Endothelial cell (in vitro differentiated cells): ENCODE results near the gene RFNG. TPM values are rescaled to one million over a fixed set of nuclear protein-coding genes. Genes with fewer than 3 reads are reported as not detected.

ENCODE experiments used
- DNase-seq: peaks from one replicate; pipeline ENCODE4 v3.0.0; 2021; ENCODE audit warnings: low spot score
- H3K27ac Mint-ChIP-seq: one replicate; pipeline ENCODE4 v1.8.0; 2021; ENCODE audit warnings: mixed read lengths, inconsistent platforms; ENCODE audit not compliant: unreplicated experiment
- H3K27me3 Mint-ChIP-seq: one replicate; pipeline ENCODE4 v1.8.0; 2021; ENCODE audit warnings: mild to moderate bottlenecking, moderate library complexity, mixed read lengths, inconsistent platforms; ENCODE audit not compliant: unreplicated experiment
- H3K36me3 Mint-ChIP-seq: one replicate; pipeline ENCODE4 v1.8.0; 2021; ENCODE audit warnings: mild to moderate bottlenecking, low read depth, mixed read lengths, inconsistent platforms; ENCODE audit not compliant: unreplicated experiment
- H3K4me1 Mint-ChIP-seq: one replicate; pipeline ENCODE4 v1.8.0; 2021; ENCODE audit warnings: mild to moderate bottlenecking, mixed read lengths, inconsistent platforms; ENCODE audit not compliant: unreplicated experiment
- H3K4me3 Mint-ChIP-seq: one replicate; pipeline ENCODE4 v1.8.0; 2021; ENCODE audit warnings: mild to moderate bottlenecking, mixed read lengths, inconsistent platforms; ENCODE audit not compliant: unreplicated experiment
- H3K9me3 Mint-ChIP-seq: one replicate; pipeline ENCODE4 v1.8.0; 2021; ENCODE audit warnings: mixed read lengths, inconsistent platforms; ENCODE audit not compliant: unreplicated experiment
- CTCF ChIP-seq: fragments of 200-600 bp; sonication (generic); IDR thresholded peaks from one replicate; pipeline ENCODE4 v1.5.0; 2021; ENCODE audit warnings: antibody characterized with exemption; ENCODE audit not compliant: unreplicated experiment
- total RNA-seq: library from RNA; stranded (reverse); fragmentation: NEBNext Ultra II Directional; extraction: Animal tissue kit (Norgen Biotek cat#: 25700); gene quantifications from one replicate; pipeline ENCODE4 v1.2.1, GENCODE V29; 2021; ENCODE audit not compliant: unreplicated experiment

Gene RFNG
- total RNA-seq, 1 donor from 2014 or later, result 19.7 TPM

GRCh38 chr17:82062076-82062983, 10.7 kb upstream of the RFNG start:
- Mint-ChIP-seq H3K27me3 (peaks cover 13% of the 10 kb centered on the region), H3K4me1 (peaks cover 3% of the 10 kb centered on the region), H3K36me3 (no peaks in the 10 kb centered on the region), H3K4me3 (no peak overlapping the region), H3K27ac (no peak overlapping the region), H3K9me3 (no peaks in the 10 kb centered on the region)
- no peak for DNase-seq
- TF ChIP-seq CTCF, result no peak

- no peak for DNase-seq
- H3K9me3 Mint-ChIP-seq, result no peaks in the 10 kb centered on the region
- no peak overlapping the region for H3K4me3 Mint-ChIP-seq
- no peak for TF ChIP-seq CTCF
- H3K27ac Mint-ChIP-seq, result no peak overlapping the region
- H3K27me3 Mint-ChIP-seq, result peaks cover 4% of the 10 kb centered on the region
- H3K36me3 Mint-ChIP-seq, result no peaks in the 10 kb centered on the region
- H3K4me1 Mint-ChIP-seq, result peaks cover 2% of the 10 kb centered on the region
Measured at GRCh38 chr17:82061047-82061925, 9.7 kb upstream of the RFNG start.

- H3K36me3 Mint-ChIP-seq, result no peaks in the 10 kb centered on the region
- peaks cover 6% of the 10 kb centered on the region for H3K27me3 Mint-ChIP-seq
- no peaks in the 10 kb centered on the region for H3K9me3 Mint-ChIP-seq
- no peaks in the 10 kb centered on the region for H3K4me1 Mint-ChIP-seq
- no peak for DNase-seq
- H3K27ac Mint-ChIP-seq, result no peak overlapping the region
- H3K4me3 Mint-ChIP-seq, result no peak overlapping the region
- TF ChIP-seq CTCF, result no peak
Measured at GRCh38 chr17:82060614-82061013, 9.0 kb upstream of the RFNG start.

- Mint-ChIP-seq H3K9me3 (no peaks in the 10 kb centered on the region), H3K27me3 (peaks cover 6% of the 10 kb centered on the region), H3K27ac (no peak overlapping the region), H3K36me3 (no peaks in the 10 kb centered on the region), H3K4me3 (no peak overlapping the region), H3K4me1 (no peaks in the 10 kb centered on the region)
- TF ChIP-seq CTCF, result no peak
- DNase-seq, result no peak
Measured at GRCh38 chr17:82060001-82060380, 8.4 kb upstream of the RFNG start.
